Adrenal gland (tissue), 5 donors: Measurements from ENCODE around the gene GFOD1.

Experiments used
- POLR2A ChIP-seq, 2 donors: fragments of 450-650 bp; IDR thresholded peaks; one replicate each; pipeline ENCODE4 v1.6.1; 2017; ENCODE audit warnings: antibody characterized with exemption in 2 of 2, mild to moderate bottlenecking in 2 of 2, moderate library complexity in 1 of 2
- TF ChIP-seq, protein P1 (sequence below), 6 experiments: fragments of 450-650 bp in 4 of 6; fragments of 200-600 bp in 2 of 6; sonication (generic) in 1 of 6; IDR thresholded peaks; 1 replicate in 5 of 6; 2 replicates in 1 of 6; pipeline versions ENCODE4 v1.5.1 to v1.8.0; 2016 to 2021; ENCODE audit warnings: antibody characterized with exemption in 6 of 6, mild to moderate bottlenecking in 2 of 6, moderate library complexity in 1 of 6
- donor health status: DM: no; HTN: no; CAD: no.

- TF ChIP-seq, protein P1, sequence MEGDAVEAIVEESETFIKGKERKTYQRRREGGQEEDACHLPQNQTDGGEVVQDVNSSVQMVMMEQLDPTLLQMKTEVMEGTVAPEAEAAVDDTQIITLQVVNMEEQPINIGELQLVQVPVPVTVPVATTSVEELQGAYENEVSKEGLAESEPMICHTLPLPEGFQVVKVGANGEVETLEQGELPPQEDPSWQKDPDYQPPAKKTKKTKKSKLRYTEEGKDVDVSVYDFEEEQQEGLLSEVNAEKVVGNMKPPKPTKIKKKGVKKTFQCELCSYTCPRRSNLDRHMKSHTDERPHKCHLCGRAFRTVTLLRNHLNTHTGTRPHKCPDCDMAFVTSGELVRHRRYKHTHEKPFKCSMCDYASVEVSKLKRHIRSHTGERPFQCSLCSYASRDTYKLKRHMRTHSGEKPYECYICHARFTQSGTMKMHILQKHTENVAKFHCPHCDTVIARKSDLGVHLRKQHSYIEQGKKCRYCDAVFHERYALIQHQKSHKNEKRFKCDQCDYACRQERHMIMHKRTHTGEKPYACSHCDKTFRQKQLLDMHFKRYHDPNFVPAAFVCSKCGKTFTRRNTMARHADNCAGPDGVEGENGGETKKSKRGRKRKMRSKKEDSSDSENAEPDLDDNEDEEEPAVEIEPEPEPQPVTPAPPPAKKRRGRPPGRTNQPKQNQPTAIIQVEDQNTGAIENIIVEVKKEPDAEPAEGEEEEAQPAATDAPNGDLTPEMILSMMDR (IDR thresholded peaks at IDR 0.05) = no peak
- TF ChIP-seq POLR2A (IDR thresholded peaks at IDR 0.05) = no peak
These were observed 69.4 kb downstream of the GFOD1 start for GRCh38 chr6:13417954-13418353.
